ENCODE results near the gene PLPP1.

The PLPP1 gene

GRCh38 chr5:55437452-55437851, 97.3 kb downstream of the PLPP1 start:
- TF ChIP-seq GATA3 (IDR thresholded peaks at IDR 0.05; ENCODE audit: low read depth, low read length), result no peak
- no peak for TF ChIP-seq GATA2 (IDR thresholded peaks at IDR 0.05; ENCODE audit: low read depth, low read length)

- no peak for TF ChIP-seq GATA2 (IDR thresholded peaks at IDR 0.05; ENCODE audit: low read depth, low read length)
- no peak for TF ChIP-seq GATA3 (IDR thresholded peaks at IDR 0.05; ENCODE audit: low read depth, low read length)
These were observed 102.2 kb downstream of the PLPP1 start for GRCh38 chr5:55432549-55432948.

GRCh38 chr5:55429613-55430253, 105.0 kb downstream of the PLPP1 start:
- no peak for TF ChIP-seq GATA3 (IDR thresholded peaks at IDR 0.05; ENCODE audit: low read depth, low read length)
- peak; percentile 27; the same call in 1 of the 2 replicates for TF ChIP-seq GATA2 (IDR thresholded peaks at IDR 0.05; ENCODE audit: low read depth, low read length)

GRCh38 chr5:55429221-55429612, 105.5 kb downstream of the PLPP1 start:
- TF ChIP-seq GATA2 (IDR thresholded peaks at IDR 0.05; ENCODE audit: low read depth, low read length) (no peak), GATA3 (IDR thresholded peaks at IDR 0.05; ENCODE audit: low read depth, low read length) (no peak)

GRCh38 chr5:55427157-55427556, 107.6 kb downstream of the PLPP1 start:
- TF ChIP-seq GATA3 (IDR thresholded peaks at IDR 0.05; ENCODE audit: low read depth, low read length), result no peak
- TF ChIP-seq GATA2 (IDR thresholded peaks at IDR 0.05; ENCODE audit: low read depth, low read length), result no peak

- TF ChIP-seq GATA3 (IDR thresholded peaks at IDR 0.05; ENCODE audit: low read depth, low read length) (no peak), GATA2 (IDR thresholded peaks at IDR 0.05; ENCODE audit: low read depth, low read length) (no peak)
These were observed 108.3 kb downstream of the PLPP1 start for GRCh38 chr5:55426455-55426854.

GRCh38 chr5:55421074-55421529, 113.7 kb downstream of the PLPP1 start:
- TF ChIP-seq GATA3 (IDR thresholded peaks at IDR 0.05; ENCODE audit: low read depth, low read length), result no peak
- TF ChIP-seq GATA2 (IDR thresholded peaks at IDR 0.05; ENCODE audit: low read depth, low read length), result no peak

GRCh38 chr5:55418994-55419968, 115.5 kb downstream of the PLPP1 start:
- TF ChIP-seq GATA2 (IDR thresholded peaks at IDR 0.05; ENCODE audit: low read depth, low read length) (no peak), GATA3 (IDR thresholded peaks at IDR 0.05; ENCODE audit: low read depth, low read length) (no peak)

- TF ChIP-seq GATA3 (IDR thresholded peaks at IDR 0.05; ENCODE audit: low read depth, low read length) (no peak), GATA2 (IDR thresholded peaks at IDR 0.05; ENCODE audit: low read depth, low read length) (no peak)
These were observed 118.5 kb downstream of the PLPP1 start for GRCh38 chr5:55416306-55416705.

- TF ChIP-seq GATA3 (IDR thresholded peaks at IDR 0.05; ENCODE audit: low read depth, low read length), result no peak
- no peak for TF ChIP-seq GATA2 (IDR thresholded peaks at IDR 0.05; ENCODE audit: low read depth, low read length)
These were observed 119.7 kb downstream of the PLPP1 start for GRCh38 chr5:55415071-55415470.

GRCh38 chr5:55413644-55414043, 121.1 kb downstream of the PLPP1 start:
- TF ChIP-seq GATA3 (IDR thresholded peaks at IDR 0.05; ENCODE audit: low read depth, low read length) (no peak), GATA2 (IDR thresholded peaks at IDR 0.05; ENCODE audit: low read depth, low read length) (no peak)

GRCh38 chr5:55411876-55412275, 122.9 kb downstream of the PLPP1 start:
- TF ChIP-seq GATA2 (IDR thresholded peaks at IDR 0.05; ENCODE audit: low read depth, low read length), result no peak
- TF ChIP-seq GATA3 (IDR thresholded peaks at IDR 0.05; ENCODE audit: low read depth, low read length), result no peak

GRCh38 chr5:55410845-55411244, 123.9 kb downstream of the PLPP1 start:
- TF ChIP-seq GATA2 (IDR thresholded peaks at IDR 0.05; ENCODE audit: low read depth, low read length), result no peak
- no peak for TF ChIP-seq GATA3 (IDR thresholded peaks at IDR 0.05; ENCODE audit: low read depth, low read length)

- TF ChIP-seq GATA3 (IDR thresholded peaks at IDR 0.05; ENCODE audit: low read depth, low read length), result no peak
- no peak for TF ChIP-seq GATA2 (IDR thresholded peaks at IDR 0.05; ENCODE audit: low read depth, low read length)
These were observed 125.0 kb downstream of the PLPP1 start for GRCh38 chr5:55409775-55410174.

GRCh38 chr5:55407984-55408383, 126.8 kb downstream of the PLPP1 start:
- TF ChIP-seq GATA3 (IDR thresholded peaks at IDR 0.05; ENCODE audit: low read depth, low read length), result no peak
- no peak for TF ChIP-seq GATA2 (IDR thresholded peaks at IDR 0.05; ENCODE audit: low read depth, low read length)

All from SH-SY5Y (cell line).